Sigmoid colon (tissue), 7 donors: Measurements from ENCODE around the gene CCL1. TPM values are rescaled to one million over a fixed set of nuclear protein-coding genes. Genes with fewer than 3 reads are reported as not detected.

ENCODE experiments used
- DNase-seq: peaks from one replicate; pipeline ENCODE4 v3.0.0-alpha.2; 2019
- H3K27ac ChIP-seq, 4 donors: fragments of 200-600 bp; sonication (generic); one replicate each; pipeline ENCODE4 v1.5.1; 2016 to 2019; ENCODE audit warnings: mild to moderate bottlenecking in 1 of 4
- H3K27me3 ChIP-seq, 3 donors: fragments of 200-600 bp; sonication (generic); one replicate each; pipeline ENCODE4 v1.5.1; 2019; ENCODE audit warnings: mild to moderate bottlenecking in 1 of 3
- H3K36me3 ChIP-seq, 4 donors: fragments of 200-600 bp; sonication (generic); one replicate each; pipeline ENCODE4 v1.5.1; 2016 to 2019
- H3K4me1 ChIP-seq, 4 donors: fragments of 200-600 bp; sonication (generic); one replicate each; pipeline ENCODE4 v1.5.1; 2017 to 2019
- H3K4me3 ChIP-seq, 4 donors: fragments of 200-600 bp; sonication (generic); one replicate each; pipeline ENCODE4 v1.5.1; 2017 to 2019; ENCODE audit warnings: mild to moderate bottlenecking in 2 of 4, moderate library complexity in 1 of 4
- H3K9me3 ChIP-seq, 4 donors: fragments of 200-600 bp in 3 of 4; sonication (generic) in 3 of 4; one replicate each; pipeline versions ENCODE4 v1.5.1 to v1.6.1; 2013 to 2019
- EP300 ChIP-seq, 4 donors: sonication (generic); formaldehyde crosslinking; IDR thresholded peaks; one replicate each; pipeline ENCODE4 v1.6.1; 2017; ENCODE audit warnings: antibody characterized with exemption in 4 of 4
- POLR2A ChIP-seq, 2 donors: fragments of 450-650 bp; IDR thresholded peaks; one replicate each; pipeline ENCODE4 v1.6.1; 2016; ENCODE audit warnings: antibody characterized with exemption in 2 of 2, mild to moderate bottlenecking in 2 of 2, moderate library complexity in 2 of 2
- POLR2AphosphoS5 ChIP-seq, 4 donors: sonication (generic); formaldehyde crosslinking; IDR thresholded peaks; one replicate each; pipeline ENCODE4 v1.6.1; 2017; ENCODE audit warnings: antibody characterized with exemption in 4 of 4
- WGBS, 2 donors: extraction: QIAGEN DNeasy Blood & Tissue Kit; methylation state at CpG; one replicate each; pipeline ENCODE4 v1.1.7; 2013; 5-methylcytosine and 5-hydroxymethylcytosine counted together
- intact Hi-C: fragments of 100-400 bp; cut with DNase I; formaldehyde crosslinking; loops from one replicate; pipeline ENCODE4 v1.15.1; 2023
- polyA plus RNA-seq, 3 donors: library from polyadenylated mRNA; stranded (reverse); fragments of 200-250 nt; gene quantifications; one replicate each; pipeline ENCODE4 v1.2.3, GENCODE V29; 2013
- total RNA-seq, 4 donors: library from RNA; depleted of rRNA; stranded (reverse); fragments of >200 nt; gene quantifications; one replicate each; pipeline ENCODE4 v1.1.0, GENCODE V29; 2016
- TF ChIP-seq, protein P1 (sequence below), 4 experiments: fragments of 450-650 bp in 3 of 4; fragments of 200-600 bp in 1 of 4; IDR thresholded peaks; one replicate each; pipeline ENCODE4 v1.5.1; 2016 to 2019; ENCODE audit warnings: antibody characterized with exemption in 4 of 4, mild to moderate bottlenecking in 3 of 4, moderate library complexity in 2 of 4
- donor health status: healthy with polysubstance abuse.
- donor health status: Bipolar disorder and iron deficiency.
- donor health status: healthy.

CCL1 gene
- total and polyA plus RNA-seq, 7 donors, result not detected

DNA sequence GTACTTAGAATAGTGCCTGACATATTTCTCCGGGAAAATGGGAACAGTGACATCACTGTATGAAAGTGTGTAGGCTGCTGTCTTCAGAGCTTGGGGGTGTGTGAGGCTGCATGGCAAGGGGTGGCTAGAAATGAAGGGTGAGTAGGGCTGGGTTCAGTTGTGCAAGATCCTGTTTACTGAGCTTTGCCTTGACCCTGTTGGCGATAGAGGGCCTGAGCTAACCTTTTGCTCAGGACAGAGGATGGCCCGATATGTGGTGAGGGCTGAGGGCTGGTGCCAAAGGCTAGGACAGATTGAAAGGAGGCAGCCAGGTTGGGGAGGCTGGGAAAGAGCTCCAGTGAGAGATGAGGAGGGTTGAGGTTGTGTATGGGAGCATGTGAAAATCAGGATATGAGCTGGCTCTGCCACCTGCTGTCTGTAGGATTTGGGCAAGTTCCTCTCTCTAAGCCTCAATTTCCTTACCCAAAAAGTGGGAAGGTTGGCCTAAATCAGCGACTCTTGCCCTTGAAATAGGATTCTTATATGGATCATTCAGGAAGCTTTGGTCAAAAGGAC lies 6.0 kb upstream of the CCL1 start:
- no peaks in the 10 kb centered on the region for H3K9me3 ChIP-seq
- intact Hi-C loops, result no loop called here
- DNase-seq, result no peak
- WGBS, 2 donors, result 49 to 61% methylated on average over 4 of the region's 4 CpGs
- no peak overlapping the region for H3K27ac ChIP-seq
- H3K36me3 ChIP-seq, result no peaks in the 10 kb centered on the region
- peaks cover 0 to 6% (median 0%) of the 10 kb centered on the region in 3 donors for H3K27me3 ChIP-seq
- no peak for TF ChIP-seq POLR2A (IDR thresholded peaks at IDR 0.05)
- no peak for TF ChIP-seq EP300 (IDR thresholded peaks at IDR 0.05)
- TF ChIP-seq, protein P1, sequence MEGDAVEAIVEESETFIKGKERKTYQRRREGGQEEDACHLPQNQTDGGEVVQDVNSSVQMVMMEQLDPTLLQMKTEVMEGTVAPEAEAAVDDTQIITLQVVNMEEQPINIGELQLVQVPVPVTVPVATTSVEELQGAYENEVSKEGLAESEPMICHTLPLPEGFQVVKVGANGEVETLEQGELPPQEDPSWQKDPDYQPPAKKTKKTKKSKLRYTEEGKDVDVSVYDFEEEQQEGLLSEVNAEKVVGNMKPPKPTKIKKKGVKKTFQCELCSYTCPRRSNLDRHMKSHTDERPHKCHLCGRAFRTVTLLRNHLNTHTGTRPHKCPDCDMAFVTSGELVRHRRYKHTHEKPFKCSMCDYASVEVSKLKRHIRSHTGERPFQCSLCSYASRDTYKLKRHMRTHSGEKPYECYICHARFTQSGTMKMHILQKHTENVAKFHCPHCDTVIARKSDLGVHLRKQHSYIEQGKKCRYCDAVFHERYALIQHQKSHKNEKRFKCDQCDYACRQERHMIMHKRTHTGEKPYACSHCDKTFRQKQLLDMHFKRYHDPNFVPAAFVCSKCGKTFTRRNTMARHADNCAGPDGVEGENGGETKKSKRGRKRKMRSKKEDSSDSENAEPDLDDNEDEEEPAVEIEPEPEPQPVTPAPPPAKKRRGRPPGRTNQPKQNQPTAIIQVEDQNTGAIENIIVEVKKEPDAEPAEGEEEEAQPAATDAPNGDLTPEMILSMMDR (IDR thresholded peaks at IDR 0.05), result no peak
- no peak for TF ChIP-seq POLR2AphosphoS5 (IDR thresholded peaks at IDR 0.05)
- H3K4me1 ChIP-seq, result peaks cover 0 to 10% (median 3%) of the 10 kb centered on the region in 4 donors
- H3K4me3 ChIP-seq, result no peak overlapping the region

DNA sequence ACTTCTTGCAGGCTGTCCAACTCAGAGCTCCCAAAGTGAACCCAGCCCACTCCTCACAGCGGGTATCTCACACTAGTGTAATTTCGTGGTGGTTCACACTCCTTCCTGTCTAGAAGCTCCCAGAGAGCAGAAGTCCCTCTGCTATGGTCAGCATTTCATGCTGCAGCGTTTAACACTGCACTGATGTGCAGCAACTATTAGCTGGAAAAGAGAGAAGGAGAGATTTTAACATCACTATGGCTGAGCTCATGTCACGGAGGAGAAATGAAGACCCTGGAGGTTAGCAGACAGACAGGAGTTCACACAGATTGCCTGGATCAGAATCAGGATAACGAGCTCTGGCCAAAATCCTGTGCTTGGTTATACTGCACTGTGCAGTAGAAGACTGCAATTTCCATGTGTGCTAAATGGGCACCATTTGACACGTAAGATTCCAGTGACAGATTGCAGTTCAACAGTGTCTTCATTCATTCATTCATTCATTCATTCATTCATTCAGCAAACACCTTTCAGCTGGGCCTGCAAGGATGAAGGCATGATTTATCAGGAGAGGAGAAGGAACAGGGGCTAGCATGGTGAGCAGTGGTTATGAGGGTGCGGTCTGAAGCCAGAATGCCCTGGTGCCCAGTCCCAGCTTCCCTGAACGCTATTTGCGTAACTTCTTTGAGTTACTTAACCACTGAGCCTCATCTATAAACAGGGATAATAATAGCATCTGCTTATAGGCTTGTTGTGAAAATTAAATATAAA lies 5.3 kb upstream of the CCL1 start:
- no peak for DNase-seq
- Histone ChIP-seq H3K27me3 (peaks cover 0 to 6% (median 0%) of the 10 kb centered on the region in 3 donors), H3K4me1 (peaks cover 0 to 10% (median 3%) of the 10 kb centered on the region in 4 donors), H3K27ac (no peak overlapping the region), H3K36me3 (no peaks in the 10 kb centered on the region), H3K9me3 (no peaks in the 10 kb centered on the region), H3K4me3 (no peak overlapping the region)
- TF ChIP-seq EP300 (IDR thresholded peaks at IDR 0.05) (no peak), POLR2AphosphoS5 (IDR thresholded peaks at IDR 0.05) (no peak), POLR2A (IDR thresholded peaks at IDR 0.05) (no peak)
- TF ChIP-seq, protein P1 (IDR thresholded peaks at IDR 0.05), result no peak
- intact Hi-C loops, result no loop called here
- WGBS, 2 donors, result 65 to 73% methylated on average over 9 of the region's 9 CpGs

DNA sequence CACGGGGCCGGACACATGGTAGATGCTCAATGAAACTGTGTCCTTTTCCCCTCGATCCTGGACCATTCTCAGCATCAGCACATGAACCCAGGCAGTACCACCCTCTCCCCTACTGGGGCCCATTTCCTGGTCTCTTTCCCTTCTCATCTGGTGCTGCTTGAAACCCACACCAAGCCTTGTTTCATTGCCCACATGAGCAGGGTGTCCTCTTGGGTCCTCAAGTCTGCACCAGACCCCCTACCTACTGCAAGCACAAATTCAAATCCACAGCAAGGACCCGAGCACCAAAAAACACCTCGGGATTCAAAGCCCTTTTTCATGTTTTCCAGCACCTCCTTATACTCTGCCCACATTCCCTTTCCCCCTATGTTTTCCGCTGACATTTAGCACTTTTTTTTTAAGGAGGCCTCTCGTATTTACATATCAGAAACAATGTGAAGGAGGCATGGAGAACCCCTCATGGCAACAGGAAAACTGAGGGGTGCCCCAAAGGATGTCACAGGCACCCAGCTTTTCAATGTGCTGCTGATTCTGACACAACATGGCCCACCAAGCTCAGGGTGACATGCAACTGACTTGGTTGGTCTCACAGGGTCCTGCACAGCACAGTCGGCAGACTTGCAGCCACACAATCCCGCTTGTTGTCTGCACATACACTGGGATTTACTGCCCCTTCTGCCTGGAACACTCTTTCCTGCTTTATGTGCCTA lies 4.6 kb upstream of the CCL1 start:
- no peak overlapping the region for H3K27ac ChIP-seq
- peaks cover 0 to 10% (median 0%) of the 10 kb centered on the region in 3 donors for H3K27me3 ChIP-seq
- H3K4me3 ChIP-seq, result no peak overlapping the region
- intact Hi-C loops, result no loop called here
- no peaks in the 10 kb centered on the region for H3K36me3 ChIP-seq
- TF ChIP-seq EP300 (IDR thresholded peaks at IDR 0.05), result no peak
- no peak for TF ChIP-seq POLR2A (IDR thresholded peaks at IDR 0.05)
- TF ChIP-seq, protein P1 (IDR thresholded peaks at IDR 0.05), result no peak
- no peak for TF ChIP-seq POLR2AphosphoS5 (IDR thresholded peaks at IDR 0.05)
- no peaks in the 10 kb centered on the region for H3K9me3 ChIP-seq
- H3K4me1 ChIP-seq, result peaks cover 0 to 10% (median 3%) of the 10 kb centered on the region in 4 donors
- DNase-seq, result no peak
- 71 to 85% methylated on average over 9 of the region's 9 CpGs for WGBS, 2 donors

DNA sequence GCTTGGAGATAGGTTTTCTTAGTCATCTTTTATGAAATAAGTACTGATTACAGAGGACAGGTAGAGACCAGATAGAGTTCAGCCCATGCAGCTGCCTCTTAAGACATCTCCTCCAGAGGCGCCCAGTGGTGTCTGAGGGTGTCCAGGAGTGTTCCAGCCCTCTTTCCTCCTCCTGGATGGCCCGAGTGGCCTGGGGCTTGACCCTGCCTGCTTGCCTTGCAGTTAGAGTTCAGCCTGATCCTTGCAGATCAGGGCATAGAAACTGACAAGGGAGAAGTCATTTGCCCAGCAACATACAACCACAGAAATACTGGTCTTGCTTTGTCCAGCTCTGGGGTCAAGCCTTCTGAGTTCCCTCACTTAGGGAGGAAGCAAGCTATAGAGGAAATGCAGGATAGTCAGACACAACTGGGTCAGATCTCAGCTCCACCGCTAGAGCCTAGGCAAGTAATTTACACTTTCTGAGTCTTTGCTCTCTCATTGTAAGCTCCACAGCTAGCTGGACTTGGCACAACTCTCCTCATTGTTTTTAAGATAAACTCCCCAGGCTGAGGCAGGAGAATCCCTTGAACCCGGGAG lies 3.6 kb upstream of the CCL1 start:
- no peak for TF ChIP-seq EP300 (IDR thresholded peaks at IDR 0.05)
- TF ChIP-seq, protein P1 (IDR thresholded peaks at IDR 0.05), result no peak
- no peak for TF ChIP-seq POLR2A (IDR thresholded peaks at IDR 0.05)
- no peak for TF ChIP-seq POLR2AphosphoS5 (IDR thresholded peaks at IDR 0.05)
- intact Hi-C loops, result no loop called here
- Histone ChIP-seq H3K4me3 (no peak overlapping the region), H3K27me3 (peaks cover 0 to 10% (median 0%) of the 10 kb centered on the region in 3 donors), H3K27ac (no peak overlapping the region), H3K9me3 (no peaks in the 10 kb centered on the region), H3K36me3 (no peaks in the 10 kb centered on the region), H3K4me1 (peaks cover 0 to 9% (median 3%) of the 10 kb centered on the region in 4 donors)
- 66 to 70% methylated on average over 4 of the region's 4 CpGs for WGBS, 2 donors
- no peak for DNase-seq
